Neuron (in vitro differentiated cells): Measurements from ENCODE around the gene SKP2.
A peak's percentile ranks its signal among the peaks of the same experiment; 100 is the strongest.

Experiments
- H2AFZ ChIP-seq: one replicate; pipeline ENCODE4 v1.6.1; 2013; ENCODE audit warnings: low read depth, mild to moderate bottlenecking, inconsistent platforms, low read length, moderate library complexity
- H3K27me3 ChIP-seq: one replicate; pipeline ENCODE4 v1.6.1; 2013; ENCODE audit warnings: low read length; ENCODE audit not compliant: insufficient read depth
- H3K36me3 ChIP-seq: one replicate; pipeline ENCODE4 v1.6.1; 2013; ENCODE audit warnings: low read length; ENCODE audit not compliant: insufficient read depth
- H3K4me1 ChIP-seq: one replicate; pipeline ENCODE4 v1.6.1; 2013; ENCODE audit warnings: low read length; ENCODE audit not compliant: insufficient read depth
- H3K4me3 ChIP-seq: 2 replicates; pipeline ENCODE4 v1.5.1; 2013; ENCODE audit warnings: mild to moderate bottlenecking, low read length, moderate library complexity
- H3K9me3 ChIP-seq: one replicate; pipeline ENCODE4 v1.6.1; 2013; ENCODE audit warnings: low read length

The SKP2 gene

DNA sequence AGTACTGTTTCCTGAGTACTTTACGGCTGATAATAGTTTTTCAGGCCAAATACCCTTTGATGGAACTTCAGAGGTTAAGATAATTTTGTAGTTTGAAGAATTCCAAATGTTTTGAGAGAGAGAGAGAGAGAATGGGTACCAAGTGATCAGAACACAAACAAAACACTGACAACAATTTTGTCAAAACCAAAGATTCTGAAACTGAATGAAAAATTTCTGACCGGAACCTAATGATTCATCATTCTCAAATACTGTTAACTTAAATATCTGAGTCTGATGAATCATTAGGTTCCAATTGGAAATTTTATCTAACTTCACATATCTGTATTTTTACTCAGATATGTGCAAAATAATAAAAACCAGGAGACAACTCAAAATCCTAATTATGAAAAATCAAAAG lies 4.2 kb upstream of the SKP2 start:
- no peak overlapping the region for H2AFZ ChIP-seq
- no peaks in the 10 kb centered on the region for H3K27me3 ChIP-seq
- H3K36me3 ChIP-seq = no peaks in the 10 kb centered on the region
- peaks cover 12% of the 10 kb centered on the region for H3K4me1 ChIP-seq
- H3K4me3 ChIP-seq = no peak overlapping the region
- no peaks in the 10 kb centered on the region for H3K9me3 ChIP-seq

- peak overlapping the region; percentile 100 for H2AFZ ChIP-seq
- H3K36me3 ChIP-seq = peaks cover 24% of the 10 kb centered on the region
- no peaks in the 10 kb centered on the region for H3K27me3 ChIP-seq
- H3K9me3 ChIP-seq = no peaks in the 10 kb centered on the region
- H3K4me1 ChIP-seq = peaks cover 23% of the 10 kb centered on the region
- H3K4me3 ChIP-seq = peak overlapping the region; percentile 90
These were observed 1.1 kb upstream of the SKP2 start for GRCh38 chr5:36150676-36151433.

- peaks cover 23% of the 10 kb centered on the region for H3K4me1 ChIP-seq
- H3K27me3 ChIP-seq = no peaks in the 10 kb centered on the region
- peaks cover 39% of the 10 kb centered on the region for H3K36me3 ChIP-seq
- peak overlapping the region; percentile 90 for H3K4me3 ChIP-seq
- H3K9me3 ChIP-seq = no peaks in the 10 kb centered on the region
- H2AFZ ChIP-seq = peak overlapping the region; percentile 88
These were observed 700 bp downstream of the SKP2 start for GRCh38 chr5:36152324-36153297.

- Histone ChIP-seq H3K36me3 (peaks cover 45% of the 10 kb centered on the region), H2AFZ (no peak overlapping the region), H3K4me3 (peak overlapping the region; percentile 90), H3K27me3 (no peaks in the 10 kb centered on the region), H3K9me3 (no peaks in the 10 kb centered on the region), H3K4me1 (peaks cover 23% of the 10 kb centered on the region)
These were observed 1.4 kb downstream of the SKP2 start for GRCh38 chr5:36153298-36153677.

DNA sequence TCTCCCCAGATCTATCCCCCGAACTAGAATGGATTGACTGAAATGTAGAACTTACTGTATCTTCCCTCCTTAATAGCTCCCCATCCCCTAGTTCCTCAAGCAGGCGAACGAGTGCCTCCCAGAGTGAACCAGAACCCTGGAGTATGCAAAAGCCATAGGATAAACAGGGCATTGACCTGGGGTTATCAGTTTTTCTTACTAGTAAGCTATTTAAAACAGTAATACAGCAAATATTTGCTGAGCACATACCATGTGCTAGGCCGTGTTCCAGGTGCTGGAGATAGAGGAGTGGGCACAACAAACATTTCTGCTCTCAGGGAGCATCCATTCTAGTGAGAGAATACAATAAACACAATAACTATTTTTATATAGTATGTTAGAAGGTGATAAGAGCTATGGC lies 1.8 kb downstream of the SKP2 start:
- H3K4me1 ChIP-seq = peaks cover 23% of the 10 kb centered on the region
- H3K36me3 ChIP-seq = peaks cover 50% of the 10 kb centered on the region
- H3K9me3 ChIP-seq = no peaks in the 10 kb centered on the region

GRCh38 chr5:36155291-36155690 lies 3.4 kb downstream of the SKP2 start:
- peaks cover 17% of the 10 kb centered on the region for H3K4me1 ChIP-seq
- no peaks in the 10 kb centered on the region for H3K27me3 ChIP-seq
- no peak overlapping the region for H3K4me3 ChIP-seq
- no peaks in the 10 kb centered on the region for H3K9me3 ChIP-seq
- H3K36me3 ChIP-seq = peaks cover 65% of the 10 kb centered on the region
- H2AFZ ChIP-seq = no peak overlapping the region

More for the DNA sequence above, 1.8 kb downstream of the SKP2 start:
- Histone ChIP-seq H3K4me3 (peak overlapping the region; percentile 90), H3K27me3 (no peaks in the 10 kb centered on the region), H2AFZ (no peak overlapping the region)

DNA sequence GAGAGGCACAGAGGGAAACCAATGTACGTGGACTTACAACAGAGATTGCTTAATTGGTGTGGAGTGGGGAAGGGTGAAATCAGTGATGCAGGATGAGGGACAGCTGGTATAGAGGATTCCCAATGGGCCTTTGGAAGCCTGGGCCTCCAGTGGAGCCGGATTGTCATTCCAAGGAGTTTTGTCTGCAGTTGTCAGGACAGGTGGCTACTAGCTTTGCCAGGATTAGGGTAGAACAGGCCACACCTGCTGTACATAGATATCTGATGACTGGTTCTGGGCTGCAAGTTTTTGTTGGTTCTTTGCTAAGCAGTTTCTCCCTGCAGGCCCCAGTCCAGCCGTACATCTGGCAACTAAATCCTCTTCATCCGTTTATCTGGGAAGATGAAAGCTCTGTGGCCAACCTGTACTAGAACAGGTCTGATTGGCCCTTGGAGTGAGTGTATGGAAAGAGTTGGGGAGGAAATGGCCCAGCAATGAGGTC lies 4.2 kb downstream of the SKP2 start:
- Histone ChIP-seq H3K27me3 (no peaks in the 10 kb centered on the region), H2AFZ (no peak overlapping the region), H3K4me3 (no peak overlapping the region), H3K36me3 (peaks cover 72% of the 10 kb centered on the region), H3K9me3 (no peaks in the 10 kb centered on the region), H3K4me1 (peaks cover 11% of the 10 kb centered on the region)

DNA sequence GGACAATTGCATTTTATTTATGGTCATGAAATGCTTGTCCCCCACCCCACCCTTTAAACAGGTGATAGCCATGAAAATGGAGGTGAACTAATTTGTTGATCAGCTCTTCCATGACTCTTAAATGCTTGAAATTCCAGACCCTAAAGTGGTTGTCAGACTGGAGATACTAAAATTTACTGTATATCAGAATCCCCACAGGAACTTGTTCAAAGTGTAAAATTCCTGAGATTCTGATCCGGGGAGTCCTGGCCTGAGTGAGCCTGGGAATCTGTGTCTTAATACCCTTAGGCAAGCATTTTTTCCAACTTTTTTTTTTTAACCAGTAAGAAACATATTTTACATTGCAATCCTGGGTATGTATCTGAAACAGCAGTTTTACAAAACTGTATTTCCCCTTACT lies 4.7 kb downstream of the SKP2 start:
- no peak overlapping the region for H3K4me3 ChIP-seq

DNA sequence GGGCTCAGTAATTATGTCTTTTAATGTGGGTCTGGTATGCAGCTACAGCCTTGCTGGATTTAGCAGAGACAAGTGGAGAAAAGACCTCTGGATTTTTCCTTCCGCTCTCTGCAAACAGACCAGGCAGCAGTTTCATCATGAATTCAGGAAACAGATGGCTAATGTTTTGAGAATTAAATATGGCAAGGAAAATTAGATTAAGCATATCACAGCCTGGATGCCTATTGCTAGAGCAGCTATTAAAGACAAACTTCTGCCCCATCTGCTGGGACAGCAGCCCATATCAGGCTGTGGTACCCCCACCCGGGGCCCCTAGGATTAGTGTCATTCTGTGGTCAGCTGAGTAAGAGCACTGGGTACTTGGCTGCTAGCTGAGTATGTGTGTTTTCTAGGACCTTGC lies 6.2 kb downstream of the SKP2 start:
- Histone ChIP-seq H3K27me3 (no peaks in the 10 kb centered on the region), H3K9me3 (peaks cover 3% of the 10 kb centered on the region), H3K36me3 (peaks cover 91% of the 10 kb centered on the region), H3K4me1 (peaks cover 10% of the 10 kb centered on the region), H3K4me3 (no peak overlapping the region), H2AFZ (no peak overlapping the region)

More for the DNA sequence above, 4.7 kb downstream of the SKP2 start:
- Histone ChIP-seq H3K27me3 (no peaks in the 10 kb centered on the region), H2AFZ (no peak overlapping the region), H3K36me3 (peaks cover 77% of the 10 kb centered on the region), H3K4me1 (peaks cover 11% of the 10 kb centered on the region), H3K9me3 (no peaks in the 10 kb centered on the region)

DNA sequence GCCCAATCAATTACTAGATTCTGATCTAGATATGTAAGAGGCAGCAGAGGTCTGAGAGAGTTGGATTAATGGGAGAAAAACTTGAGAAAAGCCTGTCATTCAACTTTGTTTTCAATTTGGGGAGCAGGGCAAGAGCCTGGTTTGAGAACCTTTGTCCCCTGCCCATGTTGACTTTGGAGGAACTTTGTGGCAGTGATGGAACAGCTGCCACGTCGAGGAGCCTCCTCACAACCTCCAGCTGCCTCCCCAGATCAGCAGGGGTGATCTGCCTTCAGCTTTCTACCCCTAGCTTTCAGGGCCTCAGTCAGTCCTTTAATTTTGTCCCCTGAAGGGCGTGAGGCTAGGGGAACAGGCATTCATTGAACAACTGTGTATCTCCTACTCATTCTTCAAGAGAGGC lies 8.7 kb downstream of the SKP2 start:
- no peak overlapping the region for H2AFZ ChIP-seq
- H3K4me3 ChIP-seq = no peak overlapping the region
- H3K9me3 ChIP-seq = peaks cover 3% of the 10 kb centered on the region
- no peaks in the 10 kb centered on the region for H3K4me1 ChIP-seq
- no peaks in the 10 kb centered on the region for H3K27me3 ChIP-seq
- peaks cover 91% of the 10 kb centered on the region for H3K36me3 ChIP-seq

DNA sequence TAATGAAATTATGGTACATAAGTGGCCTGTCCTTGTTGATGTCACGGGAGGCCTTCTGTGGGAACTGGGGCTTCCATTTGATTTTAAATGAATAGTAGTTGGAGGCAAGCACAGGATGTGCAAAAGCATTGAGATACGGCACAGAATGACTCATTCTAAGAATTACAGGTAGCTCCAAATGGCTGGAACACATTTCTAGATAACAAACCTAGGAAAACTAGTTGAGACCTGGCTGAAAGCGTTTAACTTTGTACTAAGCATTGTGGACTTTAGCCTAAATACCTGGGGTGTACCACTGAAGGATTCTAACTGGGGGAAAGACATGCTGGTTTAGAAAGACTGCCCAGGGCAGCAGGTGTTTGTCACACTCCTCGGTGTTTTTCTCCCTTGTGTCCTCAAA lies 9.4 kb downstream of the SKP2 start:
- Histone ChIP-seq H3K27me3 (no peaks in the 10 kb centered on the region), H3K9me3 (peaks cover 3% of the 10 kb centered on the region), H3K36me3 (peaks cover 90% of the 10 kb centered on the region), H3K4me1 (no peaks in the 10 kb centered on the region), H3K4me3 (no peak overlapping the region), H2AFZ (no peak overlapping the region)

GRCh38 chr5:36162810-36163486 lies 11.0 kb downstream of the SKP2 start:
- no peaks in the 10 kb centered on the region for H3K27me3 ChIP-seq
- H3K36me3 ChIP-seq = peaks cover 89% of the 10 kb centered on the region
- no peak overlapping the region for H3K4me3 ChIP-seq
- peaks cover 3% of the 10 kb centered on the region for H3K9me3 ChIP-seq
- H2AFZ ChIP-seq = no peak overlapping the region
- H3K4me1 ChIP-seq = no peaks in the 10 kb centered on the region

DNA sequence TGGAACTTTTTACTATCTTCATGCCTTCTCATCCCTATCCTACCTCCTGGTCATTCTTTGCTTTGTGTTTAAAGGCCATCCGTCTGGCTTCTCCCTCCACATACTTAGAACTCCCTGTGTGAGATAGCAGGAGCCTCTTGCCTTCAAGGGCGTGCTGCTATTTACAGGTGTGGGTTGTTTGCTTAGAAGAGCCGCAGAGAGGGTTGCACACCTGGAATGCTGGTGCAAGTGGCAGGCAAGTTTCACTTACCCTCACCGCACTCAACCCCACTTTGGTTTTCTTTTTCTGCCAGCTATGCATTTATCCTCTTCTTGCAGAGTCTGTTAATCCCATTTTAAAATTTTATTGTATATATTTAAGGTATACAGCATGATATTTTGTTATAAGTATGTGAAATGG lies 12.6 kb downstream of the SKP2 start:
- Histone ChIP-seq H3K27me3 (no peaks in the 10 kb centered on the region), H3K4me1 (no peaks in the 10 kb centered on the region), H3K36me3 (peaks cover 88% of the 10 kb centered on the region), H3K4me3 (no peak overlapping the region), H3K9me3 (peaks cover 3% of the 10 kb centered on the region), H2AFZ (no peak overlapping the region)
